GM12874 (cell line): ENCODE data around the gene SMAP2.

Source experiments
- TF ChIP-seq, protein P1 (sequence below): IDR thresholded peaks from 2 replicates; pipeline ENCODE4 v1.5.1; 2011; ENCODE audit warnings: low read depth, mild to moderate bottlenecking, control low read depth, low read length, moderate library complexity; ENCODE audit not compliant: insufficient read depth

The SMAP2 gene

GRCh38 chr1:40390857-40391256 is 17.3 kb downstream of the SMAP2 start:
- TF ChIP-seq, protein P1, sequence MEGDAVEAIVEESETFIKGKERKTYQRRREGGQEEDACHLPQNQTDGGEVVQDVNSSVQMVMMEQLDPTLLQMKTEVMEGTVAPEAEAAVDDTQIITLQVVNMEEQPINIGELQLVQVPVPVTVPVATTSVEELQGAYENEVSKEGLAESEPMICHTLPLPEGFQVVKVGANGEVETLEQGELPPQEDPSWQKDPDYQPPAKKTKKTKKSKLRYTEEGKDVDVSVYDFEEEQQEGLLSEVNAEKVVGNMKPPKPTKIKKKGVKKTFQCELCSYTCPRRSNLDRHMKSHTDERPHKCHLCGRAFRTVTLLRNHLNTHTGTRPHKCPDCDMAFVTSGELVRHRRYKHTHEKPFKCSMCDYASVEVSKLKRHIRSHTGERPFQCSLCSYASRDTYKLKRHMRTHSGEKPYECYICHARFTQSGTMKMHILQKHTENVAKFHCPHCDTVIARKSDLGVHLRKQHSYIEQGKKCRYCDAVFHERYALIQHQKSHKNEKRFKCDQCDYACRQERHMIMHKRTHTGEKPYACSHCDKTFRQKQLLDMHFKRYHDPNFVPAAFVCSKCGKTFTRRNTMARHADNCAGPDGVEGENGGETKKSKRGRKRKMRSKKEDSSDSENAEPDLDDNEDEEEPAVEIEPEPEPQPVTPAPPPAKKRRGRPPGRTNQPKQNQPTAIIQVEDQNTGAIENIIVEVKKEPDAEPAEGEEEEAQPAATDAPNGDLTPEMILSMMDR = no peak

DNA sequence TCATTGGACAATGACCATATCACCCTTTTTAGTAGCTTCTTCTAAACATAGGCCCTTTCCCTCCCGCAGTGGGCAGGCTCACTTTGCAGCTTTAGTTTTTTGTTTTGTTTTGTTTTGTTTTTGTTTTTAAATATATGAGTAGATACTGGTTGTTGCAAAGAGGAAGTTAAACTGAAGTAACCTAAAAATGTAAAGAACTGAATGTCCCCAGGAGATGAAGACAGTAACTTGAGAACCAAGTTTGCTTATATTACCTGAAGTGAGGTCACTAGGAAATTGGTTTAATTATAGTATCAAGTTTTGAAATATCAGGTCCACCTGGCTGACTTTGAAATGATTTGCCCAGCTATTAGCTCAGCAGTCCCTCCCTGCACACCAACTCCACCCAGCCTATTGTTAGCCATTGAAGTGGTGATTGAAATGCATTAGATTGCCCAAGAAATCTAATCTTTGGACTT is 18.2 kb downstream of the SMAP2 start:
- TF ChIP-seq, protein P1 = no peak

- TF ChIP-seq, protein P1 = no peak
These were observed 18.7 kb downstream of the SMAP2 start for GRCh38 chr1:40392221-40392620.

GRCh38 chr1:40393173-40393572 is 19.6 kb downstream of the SMAP2 start:
- TF ChIP-seq, protein P1 = no peak

GRCh38 chr1:40394491-40395172 is 21.1 kb downstream of the SMAP2 start:
- TF ChIP-seq, protein P1 = no peak

DNA sequence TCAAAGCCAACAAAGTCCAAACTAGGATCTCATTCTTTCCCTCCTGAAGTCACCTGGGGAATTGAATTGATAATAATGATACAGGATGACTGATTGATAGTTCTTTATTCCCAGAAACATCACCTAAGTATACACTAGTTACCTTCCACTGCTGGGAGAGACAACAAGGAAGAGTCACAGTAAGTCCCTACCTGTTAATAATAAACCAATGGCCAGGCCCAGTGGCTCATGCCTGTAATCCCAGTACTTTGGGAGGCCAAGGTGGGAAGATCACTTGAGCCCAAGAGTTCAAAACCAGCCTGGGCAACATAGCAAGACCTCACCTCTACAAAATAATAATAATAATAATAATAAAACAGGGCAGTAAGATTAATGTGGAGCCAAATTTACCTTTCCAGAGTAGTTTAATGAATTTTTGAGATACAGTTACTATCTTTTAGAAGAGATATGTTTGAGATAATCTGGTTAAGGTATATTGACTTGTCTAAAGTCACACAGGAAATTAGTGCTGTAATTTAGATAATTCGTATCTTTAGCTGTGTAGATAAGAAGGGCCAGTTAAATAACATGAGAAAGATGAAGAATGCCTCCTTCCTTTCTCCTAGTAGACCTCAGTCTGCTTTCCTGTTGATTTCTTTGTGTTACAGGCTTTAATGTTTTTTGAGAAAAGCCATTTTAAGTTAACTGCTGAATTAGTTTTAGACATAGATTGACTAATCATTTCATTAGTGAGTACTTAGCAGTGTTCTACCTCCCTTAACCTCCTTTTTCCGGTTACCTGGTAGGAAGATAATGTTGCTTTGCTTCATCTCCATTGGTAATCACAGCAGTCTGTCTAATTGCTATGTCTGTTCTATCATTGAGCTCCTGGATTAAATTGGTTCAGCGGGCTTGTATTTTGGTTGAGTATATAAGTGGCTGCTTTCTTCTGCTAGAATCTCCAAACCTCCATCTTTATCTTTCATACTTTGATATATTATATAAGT is 22.0 kb downstream of the SMAP2 start:
- TF ChIP-seq, protein P1 = no peak

DNA sequence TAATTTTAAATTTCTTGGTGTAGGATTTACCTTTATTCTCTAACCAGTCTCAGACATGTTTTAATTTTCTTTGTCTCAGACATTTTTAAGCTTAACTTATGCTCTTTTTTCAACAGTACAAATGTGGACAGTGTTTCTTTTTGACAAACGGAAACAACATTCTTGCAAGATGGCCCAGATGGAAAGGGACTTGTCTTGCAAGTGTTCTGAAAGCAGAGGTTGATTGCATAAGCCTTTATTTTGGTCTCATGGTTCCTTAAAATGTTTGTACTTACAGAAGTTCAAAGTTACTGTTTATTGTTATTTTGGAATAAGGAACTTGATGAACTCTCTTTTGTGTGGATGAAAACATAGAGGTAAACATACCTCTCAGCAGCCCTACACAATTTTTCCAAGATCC is 22.9 kb downstream of the SMAP2 start:
- TF ChIP-seq, protein P1 = no peak
